ENCODE measurements around the gene DIAPH1. TPM values are rescaled to one million over a fixed set of nuclear protein-coding genes. Genes with fewer than 3 reads are reported as not detected.

Gene DIAPH1
- total RNA-seq, 4 donors from 2014 or later = 35.2 to 62.3 (median 53.4) TPM

- Histone ChIP-seq H3K27me3 (peaks cover 11% of the 10 kb centered on the region), H3K27ac (peak overlapping the region in 1 of 4 donors; percentile 81), H3K36me3 (peaks cover 0 to 40% of the 10 kb centered on the region in 2 donors), H3K4me3 (peak overlapping the region; percentile 68 to 81), H3K9me3 (no peaks in the 10 kb centered on the region), H3K4me1 (peaks cover 0 to 43% (median 24%) of the 10 kb centered on the region in 3 donors)
- WGBS, 2 donors (ENCODE audit: low coverage in 1 of 2) = 0 to 7% methylated on average over 1 to 5 of the region's 40 CpGs
- ATAC-seq = peak; percentile 23
- TF ChIP-seq, protein P1, sequence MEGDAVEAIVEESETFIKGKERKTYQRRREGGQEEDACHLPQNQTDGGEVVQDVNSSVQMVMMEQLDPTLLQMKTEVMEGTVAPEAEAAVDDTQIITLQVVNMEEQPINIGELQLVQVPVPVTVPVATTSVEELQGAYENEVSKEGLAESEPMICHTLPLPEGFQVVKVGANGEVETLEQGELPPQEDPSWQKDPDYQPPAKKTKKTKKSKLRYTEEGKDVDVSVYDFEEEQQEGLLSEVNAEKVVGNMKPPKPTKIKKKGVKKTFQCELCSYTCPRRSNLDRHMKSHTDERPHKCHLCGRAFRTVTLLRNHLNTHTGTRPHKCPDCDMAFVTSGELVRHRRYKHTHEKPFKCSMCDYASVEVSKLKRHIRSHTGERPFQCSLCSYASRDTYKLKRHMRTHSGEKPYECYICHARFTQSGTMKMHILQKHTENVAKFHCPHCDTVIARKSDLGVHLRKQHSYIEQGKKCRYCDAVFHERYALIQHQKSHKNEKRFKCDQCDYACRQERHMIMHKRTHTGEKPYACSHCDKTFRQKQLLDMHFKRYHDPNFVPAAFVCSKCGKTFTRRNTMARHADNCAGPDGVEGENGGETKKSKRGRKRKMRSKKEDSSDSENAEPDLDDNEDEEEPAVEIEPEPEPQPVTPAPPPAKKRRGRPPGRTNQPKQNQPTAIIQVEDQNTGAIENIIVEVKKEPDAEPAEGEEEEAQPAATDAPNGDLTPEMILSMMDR (IDR thresholded peaks at IDR 0.05) = peak in 2 of 4 experiments; percentile 18 to 39
- no peak for TF ChIP-seq POLR2A (IDR thresholded peaks at IDR 0.05)
These were observed 19.1 kb upstream of the DIAPH1 start for GRCh38 chr5:141637767-141638419.

DNA sequence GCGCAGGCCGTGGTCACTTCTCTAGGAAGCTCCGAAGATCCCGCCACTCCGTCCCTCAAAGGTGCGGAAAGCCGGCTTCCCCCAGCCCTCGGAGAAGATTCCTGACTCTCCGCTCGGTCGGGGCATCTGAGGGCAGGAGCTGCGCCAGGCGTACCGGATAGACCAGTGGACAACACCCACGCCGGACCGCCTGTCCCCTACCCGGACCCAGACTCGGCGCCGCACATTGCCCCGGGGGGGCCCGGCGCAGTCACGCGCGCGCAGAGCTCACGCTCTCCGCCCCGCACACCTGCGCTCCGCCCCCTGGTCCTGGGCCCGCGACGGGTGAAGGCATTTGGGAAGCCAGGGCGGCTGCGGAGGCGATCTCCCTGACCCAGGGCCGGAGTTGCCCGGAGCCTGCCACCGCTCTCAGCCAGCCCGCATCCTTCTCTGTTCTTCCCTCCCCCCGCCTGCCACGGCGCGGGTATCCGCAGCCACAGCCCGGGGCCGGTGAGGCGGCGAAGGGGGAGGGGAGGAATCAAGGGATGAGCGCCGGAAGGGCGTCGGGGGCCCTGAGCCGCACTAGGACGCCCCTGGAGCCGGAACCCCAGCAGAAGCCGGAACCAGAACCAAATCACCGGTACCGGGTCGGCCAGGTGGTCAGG lies 18.4 kb upstream of the DIAPH1 start:
- TF ChIP-seq, protein P1 (IDR thresholded peaks at IDR 0.05) = peak in 1 of 4 experiments; percentile 2
- no peak for TF ChIP-seq POLR2AphosphoS5 (IDR thresholded peaks at IDR 0.05)
- H3K36me3 ChIP-seq = peaks cover 0 to 37% of the 10 kb centered on the region in 2 donors
- peak; percentile 56 for ATAC-seq
- peaks cover 11% of the 10 kb centered on the region for H3K27me3 ChIP-seq
- H3K4me3 ChIP-seq = peak overlapping the region; percentile 68 to 81
- H3K27ac ChIP-seq = peak overlapping the region in 3 of 4 donors; percentile 81
- 0% methylated on average over 9 of the region's 63 CpGs; no CpG with 5 or more reads in 1 of the 2 donors for WGBS, 2 donors (ENCODE audit: low coverage in 1 of 2)
- peaks cover 0 to 48% (median 24%) of the 10 kb centered on the region in 3 donors for H3K4me1 ChIP-seq
- no peaks in the 10 kb centered on the region for H3K9me3 ChIP-seq

GRCh38 chr5:141636413-141637122 lies 17.8 kb upstream of the DIAPH1 start, which contains the start of the genes HDAC3 and RELL2:
Gene HDAC3 (minus strand): TSS chr5:141636849. CDS start chr5:141636790, 59 bp downstream.
Gene RELL2 (plus strand): TSS chr5:141636997. CDS start chr5:141638226, 1,229 bp downstream.
- TF ChIP-seq POLR2AphosphoS5 (IDR thresholded peaks at IDR 0.05) (peak; percentile 77), EP300 (IDR thresholded peaks at IDR 0.05) (no peak), POLR2A (IDR thresholded peaks at IDR 0.05) (peak; percentile 93 to 95)
- TF ChIP-seq, protein P1 (IDR thresholded peaks at IDR 0.05) = peak in 1 of 4 experiments; percentile 5
- H3K27ac ChIP-seq = peak within 1 kb of the TSS; percentile 25 to 81 (median 81)
- H3K36me3 ChIP-seq = peaks cover 0 to 30% of the 10 kb centered on the region in 2 donors
- peaks cover 11% of the 10 kb centered on the region for H3K27me3 ChIP-seq
- peak within 1 kb of the TSS; percentile 68 to 81 for H3K4me3 ChIP-seq
- peak; percentile 96 for ATAC-seq
- 0% methylated on average over 21 of the region's 55 CpGs; no CpG with 5 or more reads in 1 of the 2 donors for WGBS, 2 donors (ENCODE audit: low coverage in 1 of 2)
- H3K4me1 ChIP-seq = peaks cover 0 to 48% (median 24%) of the 10 kb centered on the region in 3 donors
- no peaks in the 10 kb centered on the region for H3K9me3 ChIP-seq

GRCh38 chr5:141636106-141636412 lies 17.3 kb upstream of the DIAPH1 start:
- TF ChIP-seq, protein P1 (IDR thresholded peaks at IDR 0.05) = no peak
- no peak for TF ChIP-seq POLR2A (IDR thresholded peaks at IDR 0.05)
- TF ChIP-seq POLR2AphosphoS5 (IDR thresholded peaks at IDR 0.05) = no peak
- no peak for TF ChIP-seq EP300 (IDR thresholded peaks at IDR 0.05)
- ATAC-seq = no peak
- H3K4me1 ChIP-seq = peaks cover 0 to 48% (median 24%) of the 10 kb centered on the region in 3 donors
- H3K36me3 ChIP-seq = peaks cover 0 to 27% of the 10 kb centered on the region in 2 donors
- H3K4me3 ChIP-seq = peak overlapping the region; percentile 68 to 81
- H3K27me3 ChIP-seq = peaks cover 11% of the 10 kb centered on the region
- H3K9me3 ChIP-seq = no peaks in the 10 kb centered on the region
- 20% methylated on average over 1 of the region's 4 CpGs; no CpG with 5 or more reads in 1 of the 2 donors for WGBS, 2 donors (ENCODE audit: low coverage in 1 of 2)
- peak overlapping the region in 3 of 4 donors; percentile 81 for H3K27ac ChIP-seq

Data from gastroesophageal sphincter (tissue), 4 donors.